GM19328 (cell line): ENCODE measurements around the gene EEF1G.

Source experiments
- ATAC-seq: cut with Tn5 transposase; IDR thresholded peaks from one replicate; pipeline ENCODE4 v1.9.1; 2021; ENCODE audit warnings: mild to moderate bottlenecking, moderate library complexity; ENCODE audit not compliant: unreplicated experiment

EEF1G gene

GRCh38 chr11:62542111-62542745 is 31.5 kb downstream of the EEF1G start:
- ATAC-seq = no peak

- ATAC-seq = no peak
Observed at GRCh38 chr11:62540804-62541701, 32.6 kb downstream of the EEF1G start.

- no peak for ATAC-seq
Observed at GRCh38 chr11:62539238-62539925, 34.3 kb downstream of the EEF1G start.

- no peak for ATAC-seq
Observed at GRCh38 chr11:62538470-62539237, 35.0 kb downstream of the EEF1G start.

- no peak for ATAC-seq
Observed at GRCh38 chr11:62536301-62536957, 37.3 kb downstream of the EEF1G start.

- no peak for ATAC-seq
Observed at GRCh38 chr11:62535802-62536201, 37.9 kb downstream of the EEF1G start.

- no peak for ATAC-seq
Observed at GRCh38 chr11:62534779-62535545, 38.7 kb downstream of the EEF1G start.

GRCh38 chr11:62532096-62532495 is 41.6 kb downstream of the EEF1G start:
- no peak for ATAC-seq

- no peak for ATAC-seq
Observed at GRCh38 chr11:62516736-62517371, 56.8 kb downstream of the EEF1G start.

GRCh38 chr11:62514151-62514550 is 59.5 kb downstream of the EEF1G start:
- no peak for ATAC-seq

GRCh38 chr11:62513626-62514025 is 60.1 kb downstream of the EEF1G start:
- ATAC-seq = no peak

GRCh38 chr11:62512961-62513360 is 60.7 kb downstream of the EEF1G start:
- ATAC-seq = no peak
